Activated naive CD4-positive, alpha-beta T cell (primary cell): ENCODE measurements around the gene ESRRA.

Experiments used
- DNase-seq, 4 experiments: peaks; one replicate each; lab custom pipeline; 2025; lab: John Stamatoyannopoulos, UW

Gene ESRRA

DNA sequence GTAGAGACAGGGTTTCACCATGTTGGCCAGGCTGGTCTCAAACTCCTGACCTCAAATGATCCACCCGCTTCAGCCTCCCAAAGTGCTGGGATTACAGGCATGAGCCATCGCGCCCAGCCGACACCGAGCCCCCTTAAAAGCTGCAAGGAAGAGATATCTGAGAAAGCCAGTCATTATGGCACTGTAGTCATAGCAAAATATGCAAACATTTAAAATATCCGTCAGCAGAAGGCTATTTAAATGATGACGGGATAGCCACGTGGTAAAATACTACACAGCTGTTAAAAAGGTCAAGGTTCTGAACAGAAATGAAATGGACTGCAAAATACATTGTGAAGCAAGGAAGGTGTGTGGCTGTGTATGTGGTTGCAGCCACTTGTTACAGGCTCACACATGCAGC lies 28.2 kb downstream of the ESRRA start:
- DNase-seq: no peak

DNA sequence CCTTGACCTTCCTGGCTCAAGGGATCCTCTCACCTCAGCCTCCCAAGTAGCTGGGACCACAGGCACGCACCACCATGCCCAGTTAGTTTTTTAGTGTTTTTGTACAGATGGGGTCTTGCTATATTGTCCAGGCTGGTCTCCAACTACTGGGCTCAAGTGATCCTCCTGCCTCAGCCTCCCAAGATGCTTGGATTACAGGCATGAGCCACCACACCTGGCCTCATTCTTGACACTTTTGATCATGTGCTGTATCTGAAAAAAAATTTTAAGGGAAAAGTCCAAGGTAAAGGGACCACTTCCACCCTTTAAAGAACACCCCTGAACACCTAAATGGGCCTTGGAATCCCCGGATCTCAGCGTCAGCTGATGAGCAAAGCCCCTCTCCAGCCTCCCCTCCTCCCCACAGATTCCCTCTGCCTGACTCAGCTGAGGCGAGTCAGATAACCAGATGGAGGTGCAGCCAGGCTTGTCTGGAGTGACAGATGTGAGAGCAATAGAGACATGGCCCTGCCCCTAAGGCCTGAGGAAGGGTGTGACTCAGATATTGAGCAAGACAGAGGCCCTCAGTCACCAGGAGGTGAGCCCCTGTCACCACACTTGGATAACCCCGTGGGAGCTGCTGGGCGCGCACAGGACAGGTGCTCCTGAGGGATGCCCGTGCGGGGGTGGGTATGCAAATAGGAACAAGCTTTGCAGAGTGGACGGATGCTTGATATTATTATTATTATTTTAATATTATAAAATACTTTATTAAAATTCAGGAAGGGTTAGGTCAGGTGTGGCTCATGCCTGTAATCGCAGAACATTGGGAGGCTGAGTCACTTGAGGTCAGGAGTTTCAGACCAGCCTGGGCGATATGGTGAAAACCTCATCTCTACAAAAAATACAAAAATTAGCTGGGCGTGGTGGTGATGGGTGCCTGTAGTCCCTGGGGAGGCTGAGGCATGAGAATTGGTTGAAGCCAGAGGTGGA lies 29.7 kb downstream of the ESRRA start:
- DNase-seq: no peak

DNA sequence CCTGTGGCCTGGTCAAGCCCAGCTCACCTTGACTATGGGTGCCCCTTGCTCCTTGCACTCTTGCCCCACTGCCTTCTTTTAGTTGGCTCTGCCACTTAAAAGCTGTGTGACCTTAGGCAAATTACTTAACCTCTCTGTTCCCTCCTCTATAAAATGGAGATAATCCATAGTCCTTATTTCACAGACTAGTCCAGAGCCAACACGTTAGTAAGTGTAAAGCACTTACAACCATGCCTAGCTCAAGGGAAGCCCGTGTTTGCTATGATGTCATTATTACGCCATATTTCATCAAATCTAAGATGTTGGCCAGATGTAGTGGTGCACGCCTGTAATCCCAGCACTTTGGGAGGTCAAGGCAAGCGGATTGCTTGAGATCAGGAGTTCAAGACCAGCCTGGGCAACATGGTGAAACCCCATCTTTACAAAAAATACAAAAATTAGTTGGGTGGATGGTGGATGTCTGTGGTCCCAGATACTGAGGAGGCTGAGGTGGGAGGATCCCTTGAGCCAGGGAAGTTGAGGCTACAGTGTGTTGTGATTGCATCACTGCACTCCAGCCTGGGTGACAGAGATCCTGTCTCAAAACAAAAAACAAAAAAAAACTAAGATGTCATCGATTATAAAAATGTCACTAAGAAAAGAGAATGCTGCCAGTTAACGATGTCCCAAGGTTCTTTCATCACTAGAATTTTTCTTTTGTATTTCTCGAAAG lies 32.4 kb downstream of the ESRRA start:
- no peak for DNase-seq

DNA sequence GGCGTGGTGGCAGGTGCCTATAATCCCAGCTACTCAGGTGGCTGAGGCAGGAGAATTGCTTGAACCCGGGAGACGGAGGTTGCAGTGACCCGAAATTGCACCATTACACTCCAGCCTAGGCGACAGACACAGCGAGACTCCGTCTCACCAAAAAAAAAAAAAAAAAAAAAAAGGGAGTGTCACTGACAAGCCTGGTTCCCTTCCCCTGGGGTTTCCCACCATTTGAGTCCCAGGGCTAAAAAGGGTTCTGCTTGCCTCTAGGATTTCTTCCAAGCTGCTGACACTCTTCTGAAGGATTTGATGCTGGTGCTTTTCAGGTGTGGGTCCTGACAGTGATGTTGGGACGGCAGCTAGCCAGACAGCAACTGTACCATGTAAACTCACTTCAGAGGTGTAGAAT lies 33.4 kb downstream of the ESRRA start:
- DNase-seq: no peak

DNA sequence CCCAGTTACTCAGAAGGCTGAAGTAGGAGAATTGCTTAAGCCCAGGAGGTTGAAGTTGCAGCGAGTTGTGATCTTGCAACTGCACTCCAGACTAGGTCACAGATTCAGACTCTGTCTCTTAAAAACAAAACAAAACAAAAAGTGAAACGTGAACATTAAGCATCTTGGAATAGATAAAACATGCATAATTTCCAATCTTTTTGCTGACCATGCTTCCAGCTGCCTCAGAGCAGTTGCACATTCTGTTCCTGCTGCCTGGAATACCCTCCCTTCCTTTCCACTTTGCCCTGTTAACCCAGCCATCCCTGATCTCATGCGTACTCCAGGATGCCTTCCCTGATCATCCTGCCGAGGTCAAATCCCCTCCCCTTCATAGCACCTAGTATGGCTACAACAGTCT lies 34.0 kb downstream of the ESRRA start:
- DNase-seq: no peak

DNA sequence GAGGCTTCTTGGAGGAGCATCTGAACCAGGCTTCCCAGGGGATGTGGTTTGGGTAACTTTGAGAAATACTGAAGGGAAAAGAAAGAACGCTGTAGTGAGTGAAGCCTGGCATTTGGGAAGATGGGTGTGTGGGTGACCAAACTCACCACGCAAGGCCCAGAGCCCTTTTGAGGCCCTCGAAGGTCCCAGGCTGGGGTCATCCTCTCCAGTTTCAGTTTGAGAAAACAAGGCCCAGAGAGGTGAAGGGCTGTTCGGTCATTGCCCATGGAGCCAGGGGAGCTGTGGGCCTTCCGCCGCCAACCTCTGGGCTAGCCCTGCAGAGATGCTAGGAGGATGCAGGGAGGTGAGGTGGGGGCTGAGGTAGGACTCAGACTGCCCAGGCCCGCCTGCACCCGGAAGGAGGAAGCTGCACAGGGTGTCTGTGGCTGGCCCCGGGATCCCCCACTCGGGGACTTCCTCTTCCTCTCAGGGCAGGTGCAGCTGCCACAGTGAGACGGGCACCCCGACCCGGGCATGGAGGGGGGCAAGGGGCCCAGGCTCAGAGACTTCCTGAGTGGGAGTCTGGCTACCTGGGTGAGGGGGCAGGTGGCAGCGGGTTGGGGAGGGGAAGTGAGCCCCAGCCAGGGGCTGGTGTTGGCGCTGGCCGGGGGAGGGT lies 34.6 kb downstream of the ESRRA start, which contains the start of gene CCDC88B:
Gene CCDC88B, plus strand, starts transcription at position 451 of the 655 bp plus-strand sequence. Its CDS starts 63 bp downstream, at position 514.
- peak; percentile 48 to 82 (median 65) for DNase-seq

DNA sequence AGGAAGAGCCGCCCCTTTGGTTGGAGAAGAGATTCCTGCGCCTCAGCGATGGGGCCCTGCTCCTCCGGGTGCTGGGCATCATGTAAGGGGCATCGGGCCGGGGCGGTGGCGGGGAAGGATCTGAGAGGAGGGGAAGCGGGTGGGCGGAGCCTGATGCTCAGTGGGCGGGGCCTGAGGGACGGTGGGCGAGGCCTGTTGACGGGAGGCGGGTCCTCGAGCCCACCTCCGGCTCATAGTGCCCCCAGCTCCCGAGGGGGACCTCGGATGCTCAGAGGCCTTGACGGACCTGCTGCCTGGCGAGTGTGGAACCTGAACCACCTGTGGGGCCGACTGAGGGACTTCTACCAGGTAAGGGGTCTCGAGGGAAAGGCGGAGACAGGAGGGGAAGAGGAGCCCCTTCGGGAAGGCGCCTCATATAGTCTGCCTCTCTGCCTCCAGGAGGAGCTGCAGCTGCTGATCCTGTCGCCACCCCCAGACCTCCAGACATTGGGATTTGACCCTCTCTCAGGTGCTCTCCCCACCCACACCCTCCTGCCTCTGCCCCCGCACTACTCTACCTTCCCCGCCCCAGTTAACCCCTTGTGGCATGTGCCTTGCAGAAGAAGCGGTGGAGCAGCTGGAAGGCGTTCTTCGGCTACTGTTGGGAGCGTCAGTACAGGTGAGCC lies 35.5 kb downstream of the ESRRA start:
- DNase-seq: peak; percentile 37 to 68 (median 62)

DNA sequence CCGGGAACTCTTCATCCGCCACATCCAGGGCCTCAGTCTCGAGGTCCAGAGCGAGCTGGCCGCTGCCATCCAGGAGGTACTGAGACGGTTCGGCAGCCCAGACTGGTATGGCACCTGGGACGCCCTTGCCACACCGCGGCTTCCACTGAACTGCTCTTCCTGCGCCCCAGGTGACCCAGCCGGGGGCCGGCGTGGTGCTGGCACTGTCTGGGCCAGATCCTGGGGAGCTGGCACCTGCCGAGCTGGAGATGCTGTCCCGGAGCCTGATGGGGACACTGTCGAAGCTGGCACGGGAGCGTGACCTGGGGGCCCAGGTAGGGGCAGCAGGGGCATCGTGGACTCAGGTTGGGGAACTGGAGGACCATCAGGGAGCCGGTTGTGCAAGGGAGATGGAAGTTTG lies 36.1 kb downstream of the ESRRA start:
- DNase-seq: no peak

DNA sequence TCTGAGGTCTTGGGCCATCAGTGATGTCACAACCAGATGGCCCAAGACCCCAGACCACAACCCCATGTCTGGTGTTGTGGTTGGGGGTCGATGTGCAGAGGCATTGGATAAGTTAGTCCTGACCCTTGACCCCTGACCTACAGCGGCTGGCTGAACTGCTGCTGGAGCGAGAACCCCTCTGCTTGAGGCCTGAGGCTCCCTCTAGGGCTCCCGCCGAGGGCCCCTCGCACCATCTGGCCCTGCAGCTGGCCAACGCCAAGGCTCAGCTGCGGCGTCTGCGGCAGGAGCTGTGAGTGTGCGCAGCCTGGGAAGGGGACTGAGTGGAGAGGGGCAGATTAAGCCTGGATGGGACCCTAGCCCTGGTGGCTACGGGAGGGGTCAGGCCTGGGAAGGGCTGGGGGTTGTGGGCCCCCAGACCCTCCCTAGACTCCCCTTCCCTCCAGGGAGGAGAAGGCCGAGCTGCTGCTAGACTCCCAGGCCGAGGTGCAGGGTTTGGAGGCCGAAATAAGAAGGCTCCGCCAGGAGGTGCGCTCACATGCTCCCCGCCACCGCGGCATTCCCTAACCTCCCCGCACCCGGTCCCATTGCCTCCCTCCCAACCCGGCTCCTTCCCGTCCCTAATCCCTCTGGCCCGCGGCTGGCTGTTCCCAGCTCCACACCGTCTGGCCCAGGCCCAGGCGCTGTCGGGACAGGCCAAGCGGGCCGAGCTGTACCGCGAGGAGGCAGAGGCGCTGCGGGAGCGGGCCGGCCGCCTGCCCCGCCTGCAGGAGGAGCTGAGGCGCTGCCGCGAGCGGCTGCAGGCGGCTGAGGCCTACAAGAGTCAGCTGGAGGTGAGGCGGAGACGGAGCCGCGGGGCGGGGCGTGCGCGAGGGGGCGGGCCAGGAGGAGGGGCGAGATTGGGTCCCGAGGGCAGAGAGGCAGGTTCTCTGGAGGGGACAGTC lies 36.8 kb downstream of the ESRRA start:
- DNase-seq: peak; percentile 68 to 88 (median 80)

DNA sequence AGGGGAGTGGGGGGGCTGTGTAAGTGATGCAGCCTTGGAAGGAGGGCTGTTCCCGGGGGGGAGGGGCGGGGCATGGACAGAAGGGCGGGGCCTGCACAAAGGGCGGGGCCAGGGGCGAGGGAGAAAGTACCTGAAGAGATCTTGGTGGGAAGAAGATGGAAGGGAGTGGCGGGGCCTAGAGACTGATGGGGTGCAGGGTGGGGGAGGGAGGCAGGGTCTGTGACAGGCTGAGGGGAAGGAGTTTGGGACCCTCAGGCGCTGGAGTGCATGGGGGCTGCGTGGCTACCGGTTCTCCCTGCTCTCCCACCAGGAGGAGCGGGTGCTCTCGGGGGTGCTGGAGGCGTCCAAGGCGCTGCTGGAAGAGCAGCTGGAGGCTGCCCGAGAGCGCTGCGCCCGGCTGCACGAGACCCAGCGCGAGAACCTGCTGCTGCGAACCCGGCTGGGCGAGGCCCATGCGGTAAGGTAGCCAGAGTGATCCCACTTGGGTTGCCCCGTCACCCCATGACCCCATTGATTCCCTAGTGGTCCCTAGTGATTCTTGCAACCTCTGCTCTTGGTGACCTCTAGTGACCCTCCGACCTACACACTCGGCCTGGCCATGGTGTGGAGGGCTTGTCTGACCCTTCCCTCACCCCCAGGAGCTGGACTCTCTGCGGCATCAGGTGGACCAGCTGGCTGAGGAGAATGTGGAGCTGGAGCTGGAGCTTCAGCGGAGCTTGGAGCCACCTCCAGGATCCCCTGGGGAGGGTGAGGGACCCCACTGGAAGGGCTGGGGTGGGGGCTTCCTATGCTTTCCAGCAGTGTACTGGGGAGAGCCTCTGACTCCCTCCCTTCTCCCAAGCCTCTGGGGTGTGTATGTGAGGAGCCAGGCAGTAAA lies 37.8 kb downstream of the ESRRA start:
- DNase-seq: no peak

DNA sequence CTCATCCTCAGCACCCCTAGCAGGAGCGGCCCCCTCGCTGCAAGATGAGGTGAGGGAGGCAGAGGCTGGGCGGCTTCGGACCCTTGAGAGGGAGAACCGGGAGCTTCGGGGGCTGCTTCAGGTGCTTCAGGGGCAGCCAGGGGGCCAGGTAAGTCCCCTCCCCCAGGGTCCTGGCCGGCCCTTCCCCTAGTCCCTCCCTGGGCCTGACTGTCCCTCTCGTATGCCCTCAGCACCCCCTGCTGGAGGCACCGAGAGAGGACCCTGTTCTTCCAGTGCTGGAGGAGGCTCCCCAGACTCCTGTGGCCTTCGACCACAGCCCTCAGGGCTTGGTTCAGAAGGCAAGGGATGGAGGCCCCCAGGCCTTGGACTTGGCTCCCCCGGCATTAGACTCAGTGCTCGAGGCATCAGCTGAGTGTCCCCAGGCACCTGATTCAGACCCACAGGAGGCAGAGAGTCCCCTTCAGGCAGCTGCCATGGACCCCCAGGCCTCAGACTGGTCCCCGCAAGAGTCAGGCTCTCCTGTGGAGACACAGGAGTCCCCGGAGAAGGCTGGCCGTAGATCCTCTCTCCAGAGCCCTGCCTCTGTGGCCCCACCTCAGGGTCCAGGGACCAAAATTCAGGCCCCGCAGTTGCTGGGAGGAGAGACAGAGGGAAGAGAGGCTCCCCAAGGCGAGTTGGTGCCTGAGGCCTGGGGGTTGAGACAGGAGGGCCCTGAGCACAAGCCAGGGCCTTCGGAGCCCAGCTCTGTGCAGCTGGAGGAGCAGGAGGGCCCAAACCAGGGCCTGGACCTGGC lies 38.6 kb downstream of the ESRRA start:
- DNase-seq: no peak

DNA sequence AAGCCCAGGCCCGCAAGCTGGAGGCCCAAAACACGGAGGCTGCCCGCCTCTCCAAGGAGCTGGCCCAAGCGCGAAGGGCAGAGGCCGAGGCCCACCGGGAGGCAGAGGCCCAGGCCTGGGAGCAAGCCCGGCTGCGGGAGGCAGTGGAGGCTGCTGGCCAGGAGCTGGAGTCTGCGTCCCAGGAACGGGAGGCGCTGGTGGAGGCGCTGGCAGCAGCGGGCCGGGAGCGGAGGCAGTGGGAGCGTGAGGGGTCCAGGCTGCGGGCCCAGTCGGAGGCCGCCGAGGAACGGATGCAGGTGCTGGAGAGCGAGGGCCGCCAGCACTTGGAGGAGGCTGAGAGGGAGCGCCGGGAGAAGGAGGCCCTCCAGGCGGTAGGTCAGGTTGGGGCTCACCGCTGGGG lies 39.5 kb downstream of the ESRRA start:
- no peak for DNase-seq

DNA sequence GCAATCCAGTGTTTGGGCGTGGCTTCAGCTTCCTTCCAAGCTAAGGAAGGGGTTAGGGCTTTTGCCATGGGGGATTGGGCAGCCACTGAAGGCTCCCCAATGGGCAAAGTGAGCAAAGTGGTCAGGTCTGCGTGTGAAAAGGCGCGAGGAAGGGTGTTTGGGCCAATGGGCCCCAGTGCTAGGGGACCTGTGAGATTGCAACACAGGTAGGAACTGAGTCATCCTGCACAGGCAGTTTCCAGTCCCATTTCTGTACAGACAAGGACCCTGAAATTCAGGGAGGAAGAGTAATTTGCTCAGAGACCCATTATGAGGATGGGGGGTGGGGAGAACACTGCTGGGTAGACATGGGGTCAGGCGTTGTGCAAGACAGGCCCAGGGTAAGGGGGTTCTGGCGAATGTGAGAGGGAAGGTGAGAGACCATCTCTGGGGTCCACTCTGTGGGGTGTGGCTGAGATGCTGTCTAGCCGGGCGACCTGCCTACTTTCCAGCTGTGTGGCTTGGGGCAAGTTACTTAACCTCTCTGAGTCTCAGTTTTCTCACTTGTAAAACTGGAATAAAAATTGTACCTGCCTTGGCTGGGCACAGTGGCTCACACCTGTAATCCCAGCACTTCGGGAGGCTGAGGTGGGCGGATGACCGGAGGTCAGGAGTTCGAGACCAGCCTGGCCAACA lies 42.0 kb downstream of the ESRRA start:
- DNase-seq: no peak

DNA sequence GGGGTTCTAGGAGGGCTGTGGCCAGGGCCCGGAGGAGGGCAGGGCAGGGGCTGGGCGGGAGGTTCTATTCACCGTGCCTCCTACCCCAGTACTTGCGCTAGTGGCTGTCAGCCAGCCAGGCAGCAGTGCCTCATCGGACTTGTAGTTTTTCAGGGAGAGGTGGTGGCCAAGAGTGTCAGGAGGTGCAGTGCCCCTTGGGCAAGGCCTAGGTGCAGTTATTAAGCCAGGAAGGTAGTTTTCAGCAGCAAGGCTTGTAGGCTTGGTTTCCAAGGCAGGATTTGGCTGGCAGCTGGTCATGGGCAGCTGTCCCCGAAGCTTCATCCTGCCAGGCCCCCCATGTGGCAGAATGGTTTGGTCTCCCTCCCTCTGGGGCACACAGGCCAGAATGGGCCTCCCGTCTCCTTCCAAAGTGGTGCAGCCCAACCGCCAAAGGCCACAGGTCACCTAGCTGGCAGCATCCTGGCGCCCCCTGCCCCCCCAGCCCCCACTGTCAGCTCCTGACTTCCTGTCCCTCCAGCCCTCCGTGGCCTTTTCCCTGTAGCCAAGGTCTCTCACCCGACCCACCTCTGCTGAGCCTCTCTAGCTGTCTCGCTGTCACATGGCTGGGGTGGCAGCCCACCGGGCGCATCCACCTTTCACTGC lies 43.2 kb downstream of the ESRRA start:
- DNase-seq: no peak

DNA sequence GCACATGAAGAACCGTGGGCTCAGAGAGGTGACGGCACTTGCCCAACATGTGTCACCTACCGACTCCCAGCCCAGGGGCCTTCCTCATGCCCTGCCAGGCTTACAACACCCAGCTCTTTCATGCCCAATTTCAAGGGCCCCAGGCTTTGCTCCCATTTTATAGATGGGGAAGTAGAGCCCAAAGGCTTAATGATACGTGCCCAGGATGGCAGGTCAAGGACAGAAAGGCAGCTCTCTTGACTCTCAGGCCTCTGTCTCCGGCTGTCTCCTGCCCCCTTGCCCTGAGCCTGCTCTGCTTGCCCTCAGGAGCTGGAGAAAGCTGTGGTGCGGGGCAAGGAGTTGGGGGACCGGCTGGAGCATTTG lies 43.7 kb downstream of the ESRRA start:
- DNase-seq: no peak

DNA sequence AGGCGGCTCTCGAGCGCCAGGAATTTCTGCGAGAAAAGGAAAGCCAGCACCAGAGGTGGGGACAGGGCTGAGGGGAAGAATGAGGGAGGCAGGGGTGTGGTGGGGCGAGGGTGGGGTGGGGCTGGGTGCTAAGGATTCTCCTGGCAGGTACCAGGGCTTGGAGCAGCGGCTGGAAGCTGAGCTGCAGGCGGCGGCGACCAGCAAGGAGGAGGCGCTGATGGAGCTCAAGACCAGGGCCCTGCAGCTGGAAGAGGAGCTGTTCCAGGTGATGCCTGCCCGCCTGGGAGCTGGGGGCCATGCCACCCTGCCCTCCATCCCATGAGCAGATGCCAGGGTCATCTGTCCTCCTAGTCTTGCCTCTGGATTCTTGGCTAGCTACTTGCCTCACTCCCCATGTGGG lies 44.1 kb downstream of the ESRRA start:
- no peak for DNase-seq

DNA sequence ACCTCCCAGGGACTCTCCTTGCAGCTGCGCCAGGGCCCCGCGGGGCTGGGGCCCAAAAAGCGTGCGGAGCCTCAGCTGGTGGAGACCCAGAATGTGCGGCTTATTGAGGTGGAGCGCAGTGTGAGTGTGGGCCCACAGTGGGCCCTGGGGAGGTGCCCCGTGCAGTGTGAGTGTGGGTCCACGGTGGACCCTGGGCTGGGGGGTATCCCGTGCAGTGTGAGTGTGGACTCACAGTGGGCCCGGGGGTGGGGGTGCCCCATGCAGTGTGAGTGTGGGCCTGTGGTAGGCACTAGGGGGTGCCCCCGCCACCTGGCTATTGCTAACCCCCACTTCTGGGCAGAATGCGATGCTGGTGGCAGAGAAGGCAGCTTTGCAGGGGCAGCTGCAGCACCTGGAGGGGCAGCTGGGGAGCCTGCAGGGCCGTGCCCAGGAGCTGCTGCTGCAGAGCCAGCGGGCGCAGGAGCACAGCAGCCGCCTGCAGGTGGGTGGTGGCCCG lies 45.9 kb downstream of the ESRRA start:
- no peak for DNase-seq
